GM19395 (cell line): ENCODE results near the gene COQ8B.
A peak's percentile ranks its signal among the peaks of the same experiment; 100 is the strongest.

ENCODE experiments used
- ATAC-seq: cut with Tn5 transposase; IDR thresholded peaks from one replicate; pipeline ENCODE4 v1.9.1; 2021; ENCODE audit warnings: mild to moderate bottlenecking, moderate library complexity; ENCODE audit not compliant: unreplicated experiment

COQ8B gene

GRCh38 chr19:40718774-40719391 is 2.2 kb upstream of the COQ8B start:
- ATAC-seq, result no peak

- ATAC-seq, result no peak
These were observed 1.4 kb upstream of the COQ8B start for GRCh38 chr19:40717880-40718773.

DNA sequence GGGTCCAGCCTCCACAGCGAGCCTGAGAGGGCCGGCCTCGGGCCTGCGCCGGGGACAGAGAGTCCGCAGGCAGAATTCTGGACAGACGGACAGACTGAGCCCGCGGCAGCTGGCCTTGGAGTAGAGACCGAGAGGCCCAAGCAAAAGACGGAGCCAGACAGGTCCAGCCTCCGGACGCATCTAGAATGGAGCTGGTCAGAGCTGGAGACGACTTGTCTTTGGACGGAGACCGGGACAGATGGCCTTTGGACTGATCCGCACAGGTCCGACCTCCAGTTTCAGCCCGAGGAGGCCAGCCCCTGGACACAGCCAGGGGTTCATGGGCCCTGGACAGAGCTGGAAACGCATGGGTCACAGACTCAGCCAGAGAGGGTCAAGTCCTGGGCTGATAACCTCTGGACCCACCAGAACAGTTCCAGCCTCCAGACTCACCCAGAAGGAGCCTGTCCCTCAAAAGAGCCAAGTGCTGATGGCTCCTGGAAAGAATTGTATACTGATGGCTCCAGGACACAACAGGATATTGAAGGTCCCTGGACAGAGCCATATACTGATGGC is 716 bp upstream of the COQ8B start:
- ATAC-seq, result peak; percentile 1

- no peak for ATAC-seq
These were observed 630 bp downstream of the COQ8B start for GRCh38 chr19:40716031-40716481.

DNA sequence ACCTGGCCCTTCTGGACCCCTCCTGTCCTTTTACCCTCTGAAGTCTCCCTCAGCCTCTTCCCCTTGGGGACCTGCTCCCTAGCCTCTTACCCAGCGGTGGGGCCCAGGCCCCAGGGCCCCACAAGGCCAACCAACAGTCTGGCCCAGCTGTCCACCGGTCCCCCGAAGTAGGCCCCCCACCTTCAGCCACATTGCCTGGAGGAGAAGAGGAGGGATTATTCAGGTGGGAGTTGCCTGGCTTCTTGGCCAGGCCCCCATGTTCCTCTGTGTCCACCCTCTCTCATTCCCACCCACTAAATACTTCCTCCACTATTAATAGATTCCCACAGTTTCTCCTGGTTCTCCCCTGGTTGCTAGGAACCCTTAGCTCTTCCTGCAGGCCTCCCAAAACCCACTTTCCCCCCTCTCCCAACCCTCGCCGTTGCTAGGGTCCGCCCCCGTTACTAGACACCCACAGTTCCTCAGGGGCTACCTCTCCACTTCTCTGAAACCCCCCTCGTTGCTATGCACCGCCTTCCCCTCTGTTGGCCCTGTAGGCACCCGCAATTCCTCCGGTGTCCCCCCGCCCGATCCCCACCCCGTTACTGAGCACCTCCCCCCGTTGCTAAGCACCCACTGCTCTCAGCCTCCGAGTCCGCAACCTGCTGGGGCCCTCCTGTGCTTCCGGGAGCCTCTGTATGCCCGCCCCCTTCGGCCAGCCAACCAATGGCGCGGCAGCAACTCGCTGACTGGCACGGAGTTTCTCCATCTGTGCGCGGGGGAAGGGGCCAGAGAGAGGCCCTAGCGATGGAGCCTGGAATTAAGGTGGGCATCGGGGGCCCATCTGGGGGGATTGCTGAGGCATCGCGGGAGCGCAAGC is 2.0 kb downstream of the COQ8B start:
- ATAC-seq, result peak; percentile 50

DNA sequence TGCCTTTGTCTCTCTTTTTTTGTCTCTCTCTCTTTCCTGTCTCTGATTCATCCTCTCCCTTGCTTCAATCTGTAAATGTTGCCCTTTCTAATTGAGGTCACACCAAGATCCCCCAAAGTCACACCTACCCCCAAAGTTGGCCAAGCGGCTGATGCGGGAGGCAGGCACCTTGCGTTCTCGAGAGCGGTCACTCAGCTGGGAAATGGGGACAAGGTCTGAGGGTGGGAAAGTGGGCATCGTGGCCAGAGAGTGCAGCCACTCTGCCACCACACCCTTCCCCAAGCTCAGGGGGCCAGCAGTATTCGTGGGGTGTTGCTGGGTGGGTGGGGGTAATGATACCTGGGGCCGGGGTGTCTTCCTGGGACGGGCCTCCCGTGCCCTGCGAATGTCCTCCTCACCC is 2.7 kb downstream of the COQ8B start:
- ATAC-seq, result no peak

DNA sequence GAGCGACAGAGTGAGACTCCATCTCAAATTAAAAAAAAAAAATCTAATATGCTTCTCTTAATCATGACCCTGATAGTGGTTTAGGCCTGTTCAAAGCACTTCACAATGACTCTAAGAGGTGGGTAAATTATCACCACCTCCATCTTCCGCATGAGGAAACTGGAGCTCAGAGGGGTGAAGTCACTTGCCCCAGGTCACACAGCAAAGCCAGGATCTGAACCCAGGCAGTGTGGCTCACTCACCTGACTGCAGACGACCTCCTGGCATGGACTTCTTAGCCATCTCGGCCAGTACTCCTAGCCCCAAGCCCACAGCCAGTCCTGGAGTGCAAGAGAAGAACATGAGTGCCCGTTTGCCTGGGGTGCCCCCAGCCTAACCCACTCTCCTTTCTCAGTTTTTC is 6.9 kb downstream of the COQ8B start:
- no peak for ATAC-seq

DNA sequence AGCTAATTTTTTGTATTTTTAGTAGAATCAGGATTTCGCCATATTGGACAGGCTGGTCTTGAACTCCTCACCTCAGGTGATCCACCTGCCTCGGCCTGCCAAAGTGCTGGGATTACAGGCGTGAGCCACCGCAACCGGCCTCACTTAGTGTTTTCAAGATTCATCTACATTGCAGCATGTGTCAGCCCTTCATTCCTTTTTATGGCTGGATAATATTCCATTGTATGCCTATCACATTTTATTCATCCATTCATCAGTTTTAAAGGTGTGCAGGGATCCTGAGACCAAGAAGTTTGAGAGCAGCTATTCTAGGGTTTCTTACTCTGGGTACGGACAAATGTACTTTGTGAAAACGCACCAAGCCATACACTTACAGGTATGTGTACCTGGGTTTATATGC is 9.1 kb downstream of the COQ8B start:
- ATAC-seq, result no peak

DNA sequence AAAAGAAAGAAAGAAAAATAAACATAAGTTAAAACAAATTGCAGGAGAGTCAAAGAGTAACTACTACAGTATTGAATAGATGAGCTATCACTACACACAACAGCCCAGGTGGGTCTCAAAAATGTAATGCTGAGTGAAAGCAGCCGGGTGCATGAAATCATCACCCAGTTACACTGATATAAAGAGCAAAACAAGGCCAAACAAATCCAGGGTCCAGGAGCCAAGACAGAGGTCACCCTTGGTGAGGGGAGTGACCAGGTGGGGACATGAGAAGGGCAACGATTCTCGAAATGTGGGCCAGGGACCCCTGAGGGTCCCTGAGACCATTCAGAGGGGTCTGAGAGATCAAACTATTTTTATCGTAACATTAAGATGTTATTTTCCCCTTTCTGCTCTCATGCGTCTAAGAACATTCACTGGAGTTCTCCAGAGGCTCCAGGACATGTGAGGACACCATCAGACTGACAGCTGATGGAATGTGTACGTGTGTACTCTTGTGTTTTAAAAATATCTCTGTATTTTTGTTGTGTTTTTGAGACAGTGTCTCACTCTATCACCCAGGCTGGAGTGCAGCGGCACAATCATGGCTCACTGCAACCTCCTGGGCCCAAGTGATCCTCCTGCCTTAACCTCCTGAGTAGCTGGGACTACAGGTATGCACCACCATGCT is 10.6 kb downstream of the COQ8B start:
- no peak for ATAC-seq

GRCh38 chr19:40705362-40705651 is 11.4 kb downstream of the COQ8B start:
- no peak for ATAC-seq

DNA sequence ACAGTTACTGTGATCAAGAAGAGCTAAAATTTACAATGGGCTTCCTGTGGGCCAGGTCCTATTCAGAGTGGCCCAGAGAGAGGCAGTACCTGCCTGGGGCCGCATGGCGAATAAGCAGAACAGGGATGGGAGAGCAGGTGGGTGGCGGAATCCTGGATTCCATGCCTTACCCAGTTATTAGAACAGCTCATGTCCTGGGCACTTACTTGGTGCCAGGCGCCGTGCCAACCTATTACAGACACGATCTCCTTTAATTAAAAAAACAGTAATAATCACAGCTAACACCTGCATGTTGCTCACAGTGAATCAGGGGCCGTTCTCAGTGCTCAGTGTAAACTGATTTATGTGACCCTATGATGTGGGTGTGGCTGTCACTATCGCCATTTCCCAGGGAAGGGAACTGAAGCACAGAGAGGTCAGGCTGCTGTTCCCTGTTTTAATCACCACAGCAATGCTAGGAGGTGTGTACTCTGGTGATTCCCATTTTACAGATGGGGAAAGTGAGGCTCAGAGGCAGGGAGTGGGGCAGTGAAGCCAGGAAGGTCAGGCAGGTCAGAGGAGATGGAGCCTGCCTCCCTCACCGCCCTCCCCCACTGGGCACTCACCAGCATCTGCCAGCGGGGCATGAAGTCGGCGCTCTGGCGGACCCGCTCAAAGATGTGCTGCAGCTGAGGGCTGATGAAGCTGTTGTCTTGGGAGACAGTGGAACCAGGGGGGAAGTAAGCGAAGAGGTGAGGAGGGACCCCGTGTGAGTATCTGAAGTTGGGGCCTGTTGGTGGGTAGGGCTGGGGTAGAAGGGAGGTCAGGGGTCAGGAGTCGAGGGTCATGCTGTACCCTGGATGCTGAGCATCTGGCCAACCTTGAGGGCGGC is 12.0 kb downstream of the COQ8B start:
- ATAC-seq, result no peak

DNA sequence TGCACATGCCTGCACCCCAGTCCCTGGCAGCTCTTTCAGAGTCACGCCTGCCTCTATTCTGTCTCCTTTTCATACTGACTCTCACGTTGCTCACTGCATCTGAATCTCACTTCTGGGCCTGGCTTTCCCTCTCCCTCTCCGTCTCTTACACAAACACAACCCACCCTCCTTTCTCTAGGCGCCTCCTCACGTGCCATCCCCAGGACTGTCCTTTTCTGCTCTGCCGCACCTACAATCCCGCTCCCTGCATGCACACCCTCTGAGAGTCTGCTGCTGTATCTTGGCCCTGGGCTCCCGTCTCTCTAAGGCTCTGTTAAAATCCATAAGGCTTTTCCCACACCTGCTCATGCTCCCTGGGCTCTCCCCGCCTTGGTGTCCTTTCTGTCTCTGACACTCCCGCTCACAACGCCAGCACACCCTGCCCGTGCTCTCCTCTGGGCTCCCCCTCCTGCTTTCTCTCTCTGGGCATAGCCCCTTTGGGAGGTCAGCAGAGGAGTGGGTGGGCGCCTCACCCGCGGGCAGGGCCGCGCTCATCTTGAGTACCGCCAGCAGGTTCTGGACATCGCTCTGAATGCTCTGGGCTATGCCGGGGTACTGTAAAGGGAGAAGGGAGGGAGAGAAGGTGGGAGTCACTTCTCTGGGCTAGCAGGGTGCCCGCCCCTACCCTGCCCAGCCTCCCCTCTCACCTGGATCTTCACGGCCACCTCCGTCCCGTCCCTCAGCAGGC is 13.5 kb downstream of the COQ8B start:
- ATAC-seq, result no peak

- ATAC-seq, result no peak
These were observed 14.2 kb downstream of the COQ8B start for GRCh38 chr19:40702337-40703012.

GRCh38 chr19:40701758-40702157 is 14.9 kb downstream of the COQ8B start:
- ATAC-seq, result no peak

DNA sequence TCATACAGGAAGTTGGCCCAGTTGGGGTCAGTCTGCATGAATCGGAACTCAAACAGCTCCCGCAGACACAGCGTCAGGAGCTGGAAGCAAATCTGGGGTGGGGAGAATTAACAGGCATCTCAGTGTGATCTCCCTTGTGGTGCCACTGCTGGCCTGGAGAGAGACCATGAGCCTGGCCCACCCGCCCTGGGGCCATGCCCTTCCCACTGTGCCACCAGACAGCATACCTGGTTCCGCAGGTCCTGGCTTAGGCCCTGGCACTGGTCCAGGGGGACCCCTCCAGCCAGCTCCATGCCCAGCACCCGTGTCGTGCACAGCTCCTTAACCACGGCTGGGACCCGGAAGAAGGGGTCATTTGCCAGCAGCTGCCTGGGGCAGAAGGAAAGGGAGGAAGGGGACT is 16.6 kb downstream of the COQ8B start:
- no peak for ATAC-seq

DNA sequence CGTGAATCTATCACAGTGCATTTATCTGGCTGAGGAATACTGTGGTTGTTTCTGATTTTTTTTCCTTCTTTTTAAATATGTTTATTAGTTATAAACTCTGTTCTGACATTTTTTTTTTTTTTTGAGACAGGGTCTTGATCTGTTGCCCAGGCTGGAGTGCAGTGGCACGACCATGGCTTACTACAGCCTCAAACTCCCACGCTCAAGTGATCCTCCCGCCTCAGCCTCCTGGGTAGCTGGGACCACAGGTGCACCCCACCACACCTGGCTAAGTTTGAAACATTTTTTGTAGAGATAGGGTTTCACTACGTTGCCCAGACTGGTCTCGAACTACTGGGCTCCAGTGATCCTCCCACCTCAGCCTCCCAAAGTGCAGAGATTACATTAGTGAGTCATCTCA is 19.7 kb downstream of the COQ8B start:
- no peak for ATAC-seq

- no peak for ATAC-seq
These were observed 20.8 kb downstream of the COQ8B start for GRCh38 chr19:40695881-40696280.

GRCh38 chr19:40693896-40694295 is 22.8 kb downstream of the COQ8B start:
- no peak for ATAC-seq
